Measurements from ENCODE around the gene RGS6. TPM values are rescaled to one million over a fixed set of nuclear protein-coding genes. Genes with fewer than 3 reads are reported as not detected.

The RGS6 gene
- polyA plus RNA-seq, 3 donors, result not detected

GRCh38 chr14:71918955-71919354 is 13.3 kb upstream of the RGS6 start:
- H3K36me3 Mint-ChIP-seq, result no peaks in the 10 kb centered on the region
- no peak overlapping the region for H3K4me3 Mint-ChIP-seq
- peaks cover 0 to 5% (median 2%) of the 10 kb centered on the region in 7 donors for H3K9me3 Mint-ChIP-seq
- H3K79me2 ChIP-seq (ENCODE audit: insufficient read depth, low read length), result no peaks in the 10 kb centered on the region
- H3K27me3 ChIP-seq (ENCODE audit: control insufficient read depth in 2 of 2, insufficient read depth in 2 of 2, low read length in 2 of 2), result no peaks in the 10 kb centered on the region
- H3K27me3 Mint-ChIP-seq (ENCODE audit: low read depth in 3 of 3), result peaks cover 1 to 6% (median 5%) of the 10 kb centered on the region in 3 donors
- no peak overlapping the region for H3K4me2 ChIP-seq (replicated peaks; ENCODE audit: extremely low read depth, low read length, poor library complexity, severe bottlenecking)
- intact Hi-C loops (cut with micrococcal nuclease), result no loop called here
- H3K27ac ChIP-seq (ENCODE audit: low read depth in 1 of 2, low read length in 2 of 2), result no peak overlapping the region
- no peak overlapping the region for H3K4me3 ChIP-seq (replicated peaks in 1 of 3; ENCODE audit: low read depth in 2 of 3, low read length in 3 of 3)
- no peaks in the 10 kb centered on the region for H3K36me3 ChIP-seq (replicated peaks in 1 of 2; ENCODE audit: control insufficient read depth in 1 of 2, insufficient read depth in 2 of 2, low read length in 2 of 2)
- WGBS (ENCODE audit: insufficient coverage), result no CpG with 5 or more reads among the region's 3 CpGs
- H3K9me3 ChIP-seq (replicated peaks in 1 of 2; ENCODE audit: control insufficient read depth in 1 of 2, insufficient read depth in 1 of 2, low read length in 2 of 2), result no peaks in the 10 kb centered on the region
- H3K4me1 Mint-ChIP-seq, result no peaks in the 10 kb centered on the region
- no peaks in the 10 kb centered on the region for H4K20me1 ChIP-seq (ENCODE audit: insufficient read depth, low read length)
- TF ChIP-seq CTCF (IDR thresholded peaks at IDR 0.05), result no peak
- H3K4me1 ChIP-seq (ENCODE audit: control insufficient read depth in 1 of 2, insufficient read depth in 2 of 2, low read length in 2 of 2), result no peaks in the 10 kb centered on the region
- no peak overlapping the region for H3K27ac Mint-ChIP-seq
- H3K9ac ChIP-seq (ENCODE audit: insufficient read depth, low read length, poor library complexity, severe bottlenecking), result no peak overlapping the region
- no peak overlapping the region for H2AFZ ChIP-seq (ENCODE audit: insufficient read depth, low read depth, low read length, poor library complexity, severe bottlenecking)
- DNase-seq, result no peak

- intact Hi-C loops (cut with micrococcal nuclease), result no loop called here
- H3K4me3 ChIP-seq (replicated peaks in 1 of 3; ENCODE audit: low read depth in 2 of 3, low read length in 3 of 3), result no peak overlapping the region
- WGBS (ENCODE audit: insufficient coverage), result 100% methylated on average over 1 of the region's 4 CpGs
- no peak for DNase-seq
- H3K9me3 ChIP-seq (replicated peaks in 1 of 2; ENCODE audit: control insufficient read depth in 1 of 2, insufficient read depth in 1 of 2, low read length in 2 of 2), result no peaks in the 10 kb centered on the region
- no peak overlapping the region for H3K4me3 Mint-ChIP-seq
- no peak overlapping the region for H3K9ac ChIP-seq (ENCODE audit: insufficient read depth, low read length, poor library complexity, severe bottlenecking)
- H3K27ac ChIP-seq (ENCODE audit: low read depth in 1 of 2, low read length in 2 of 2), result no peak overlapping the region
- H3K9me3 Mint-ChIP-seq, result peaks cover 0 to 6% (median 3%) of the 10 kb centered on the region in 7 donors
- no peaks in the 10 kb centered on the region for H3K36me3 ChIP-seq (replicated peaks in 1 of 2; ENCODE audit: control insufficient read depth in 1 of 2, insufficient read depth in 2 of 2, low read length in 2 of 2)
- H3K4me1 Mint-ChIP-seq, result no peaks in the 10 kb centered on the region
- TF ChIP-seq CTCF (IDR thresholded peaks at IDR 0.05), result no peak
- H2AFZ ChIP-seq (ENCODE audit: insufficient read depth, low read depth, low read length, poor library complexity, severe bottlenecking), result no peak overlapping the region
- H3K27me3 Mint-ChIP-seq (ENCODE audit: low read depth in 3 of 3), result peaks cover 4 to 5% (median 5%) of the 10 kb centered on the region in 3 donors
- H3K4me2 ChIP-seq (replicated peaks; ENCODE audit: extremely low read depth, low read length, poor library complexity, severe bottlenecking), result no peak overlapping the region
- no peaks in the 10 kb centered on the region for H4K20me1 ChIP-seq (ENCODE audit: insufficient read depth, low read length)
- no peak overlapping the region for H3K27ac Mint-ChIP-seq
- H3K36me3 Mint-ChIP-seq, result no peaks in the 10 kb centered on the region
- H3K4me1 ChIP-seq (ENCODE audit: control insufficient read depth in 1 of 2, insufficient read depth in 2 of 2, low read length in 2 of 2), result no peaks in the 10 kb centered on the region
- no peaks in the 10 kb centered on the region for H3K79me2 ChIP-seq (ENCODE audit: insufficient read depth, low read length)
- peaks cover 0 to 4% of the 10 kb centered on the region in 2 donors for H3K27me3 ChIP-seq (ENCODE audit: control insufficient read depth in 2 of 2, insufficient read depth in 2 of 2, low read length in 2 of 2)
Measured at GRCh38 chr14:71923513-71923912, 8.7 kb upstream of the RGS6 start.
